ENCODE results near the gene PAK1. TPM values are rescaled to one million over a fixed set of nuclear protein-coding genes. Genes with fewer than 3 reads are reported as not detected.

Gene PAK1
- total RNA-seq, 2 donors from 2014 or later, result 40.8 to 56.8 TPM

GRCh38 chr11:77418971-77419597 lies 54.8 kb downstream of the PAK1 start:
- H3K27me3 Mint-ChIP-seq (ENCODE audit: low read depth), result no peaks in the 10 kb centered on the region
- DNase-seq (no peak), ATAC-seq (replicated peaks in 1 of 2) (no peak)
- no peaks in the 10 kb centered on the region for H3K36me3 Mint-ChIP-seq (ENCODE audit: insufficient read depth in 2 of 2)
- H3K4me1 Mint-ChIP-seq (ENCODE audit: low read depth), result peaks cover 5% of the 10 kb centered on the region
- H3K27ac Mint-ChIP-seq, result no peak overlapping the region
- no peak overlapping the region for H3K4me3 Mint-ChIP-seq
- no peaks in the 10 kb centered on the region for H3K9me3 Mint-ChIP-seq

- Mint-ChIP-seq H3K9me3 (no peaks in the 10 kb centered on the region), H3K36me3 (ENCODE audit: insufficient read depth in 2 of 2) (no peaks in the 10 kb centered on the region), H3K4me1 (ENCODE audit: low read depth) (peaks cover 5% of the 10 kb centered on the region), H3K27ac (peak overlapping the region; percentile 26), H3K27me3 (ENCODE audit: low read depth) (no peaks in the 10 kb centered on the region), H3K4me3 (no peak overlapping the region)
- DNase-seq (no peak), ATAC-seq (replicated peaks in 1 of 2) (no peak)
Measured at GRCh38 chr11:77418155-77418970, 55.5 kb downstream of the PAK1 start.

- H3K27ac Mint-ChIP-seq, result no peak overlapping the region
- no peaks in the 10 kb centered on the region for H3K27me3 Mint-ChIP-seq (ENCODE audit: low read depth)
- H3K4me1 Mint-ChIP-seq (ENCODE audit: low read depth), result peaks cover 19% of the 10 kb centered on the region
- H3K4me3 Mint-ChIP-seq, result no peak overlapping the region
- ATAC-seq (replicated peaks in 1 of 2) (no peak), DNase-seq (no peak)
- no peaks in the 10 kb centered on the region for H3K9me3 Mint-ChIP-seq
- no peaks in the 10 kb centered on the region for H3K36me3 Mint-ChIP-seq (ENCODE audit: insufficient read depth in 2 of 2)
Measured at GRCh38 chr11:77416357-77416756, 57.5 kb downstream of the PAK1 start.

- Mint-ChIP-seq H3K27ac (no peak overlapping the region), H3K9me3 (no peaks in the 10 kb centered on the region)
Measured at GRCh38 chr11:77413850-77414460, 59.9 kb downstream of the PAK1 start.

GRCh38 chr11:77412814-77413213 lies 61.1 kb downstream of the PAK1 start:
- H3K36me3 Mint-ChIP-seq (ENCODE audit: insufficient read depth in 2 of 2), result peaks cover 0 to 4% of the 10 kb centered on the region in 2 donors
- H3K9me3 Mint-ChIP-seq, result no peaks in the 10 kb centered on the region
- no peaks in the 10 kb centered on the region for H3K27me3 Mint-ChIP-seq (ENCODE audit: low read depth)
- DNase-seq, result no peak
- H3K4me1 Mint-ChIP-seq (ENCODE audit: low read depth), result peaks cover 44% of the 10 kb centered on the region
- peak overlapping the region; percentile 75 for H3K27ac Mint-ChIP-seq
- peak overlapping the region; percentile 55 to 58 for H3K4me3 Mint-ChIP-seq
- ATAC-seq (replicated peaks in 1 of 2), result no peak

More at GRCh38 chr11:77413850-77414460, 59.9 kb downstream of the PAK1 start:
- Mint-ChIP-seq H3K27me3 (ENCODE audit: low read depth) (no peaks in the 10 kb centered on the region), H3K4me1 (ENCODE audit: low read depth) (peaks cover 38% of the 10 kb centered on the region), H3K4me3 (no peak overlapping the region), H3K36me3 (ENCODE audit: insufficient read depth in 2 of 2) (no peaks in the 10 kb centered on the region)
- ATAC-seq (replicated peaks in 1 of 2), result no peak
- DNase-seq, result no peak

- Mint-ChIP-seq H3K27ac (peak overlapping the region; percentile 48), H3K36me3 (ENCODE audit: insufficient read depth in 2 of 2) (peaks cover 0 to 4% of the 10 kb centered on the region in 2 donors), H3K27me3 (ENCODE audit: low read depth) (no peaks in the 10 kb centered on the region), H3K4me1 (ENCODE audit: low read depth) (peaks cover 48% of the 10 kb centered on the region), H3K4me3 (peak overlapping the region; percentile 86 to 89), H3K9me3 (no peaks in the 10 kb centered on the region)
- ATAC-seq (replicated peaks in 1 of 2), result peak; percentile 97
- peak; percentile 84 to 87 for DNase-seq
Measured at GRCh38 chr11:77411717-77412441, 62.0 kb downstream of the PAK1 start.

GRCh38 chr11:77411137-77411707 lies 62.7 kb downstream of the PAK1 start:
- H3K4me1 Mint-ChIP-seq (ENCODE audit: low read depth), result peaks cover 48% of the 10 kb centered on the region
- no peaks in the 10 kb centered on the region for H3K27me3 Mint-ChIP-seq (ENCODE audit: low read depth)
- H3K9me3 Mint-ChIP-seq, result no peaks in the 10 kb centered on the region

GRCh38 chr11:77410076-77410827 lies 63.6 kb downstream of the PAK1 start:
- Mint-ChIP-seq H3K36me3 (ENCODE audit: insufficient read depth in 2 of 2) (peaks cover 0 to 4% of the 10 kb centered on the region in 2 donors), H3K4me3 (peak overlapping the region; percentile 86 to 89), H3K27me3 (ENCODE audit: low read depth) (no peaks in the 10 kb centered on the region), H3K27ac (no peak overlapping the region), H3K4me1 (ENCODE audit: low read depth) (peaks cover 48% of the 10 kb centered on the region), H3K9me3 (no peaks in the 10 kb centered on the region)
- ATAC-seq (replicated peaks in 1 of 2), result no peak
- no peak for DNase-seq

More at GRCh38 chr11:77411137-77411707, 62.7 kb downstream of the PAK1 start:
- H3K27ac Mint-ChIP-seq, result peak overlapping the region; percentile 73
- ATAC-seq (replicated peaks in 1 of 2) (peak; percentile 58 to 62), DNase-seq (peak; percentile 25 to 28)
- peaks cover 0 to 4% of the 10 kb centered on the region in 2 donors for H3K36me3 Mint-ChIP-seq (ENCODE audit: insufficient read depth in 2 of 2)
- peak overlapping the region; percentile 86 to 89 for H3K4me3 Mint-ChIP-seq

GRCh38 chr11:77409046-77409445 lies 64.8 kb downstream of the PAK1 start:
- Mint-ChIP-seq H3K9me3 (no peaks in the 10 kb centered on the region), H3K27ac (no peak overlapping the region)

GRCh38 chr11:77407613-77408012 lies 66.3 kb downstream of the PAK1 start:
- ATAC-seq (replicated peaks in 1 of 2) (no peak), DNase-seq (no peak)
- Mint-ChIP-seq H3K4me3 (no peak overlapping the region), H3K9me3 (no peaks in the 10 kb centered on the region), H3K36me3 (ENCODE audit: insufficient read depth in 2 of 2) (peaks cover 0 to 4% of the 10 kb centered on the region in 2 donors), H3K27ac (no peak overlapping the region), H3K4me1 (ENCODE audit: low read depth) (peaks cover 54% of the 10 kb centered on the region), H3K27me3 (ENCODE audit: low read depth) (no peaks in the 10 kb centered on the region)

More at GRCh38 chr11:77409046-77409445, 64.8 kb downstream of the PAK1 start:
- no peak overlapping the region for H3K4me3 Mint-ChIP-seq
- peaks cover 48% of the 10 kb centered on the region for H3K4me1 Mint-ChIP-seq (ENCODE audit: low read depth)
- DNase-seq (no peak), ATAC-seq (replicated peaks in 1 of 2) (no peak)
- H3K36me3 Mint-ChIP-seq (ENCODE audit: insufficient read depth in 2 of 2), result peaks cover 0 to 4% of the 10 kb centered on the region in 2 donors
- H3K27me3 Mint-ChIP-seq (ENCODE audit: low read depth), result no peaks in the 10 kb centered on the region

GRCh38 chr11:77406396-77406795 lies 67.5 kb downstream of the PAK1 start:
- ATAC-seq (replicated peaks in 1 of 2) (no peak), DNase-seq (no peak)
- Mint-ChIP-seq H3K36me3 (ENCODE audit: insufficient read depth in 2 of 2) (peaks cover 0 to 4% of the 10 kb centered on the region in 2 donors), H3K27me3 (ENCODE audit: low read depth) (no peaks in the 10 kb centered on the region), H3K9me3 (no peaks in the 10 kb centered on the region), H3K27ac (no peak overlapping the region), H3K4me1 (ENCODE audit: low read depth) (peaks cover 55% of the 10 kb centered on the region), H3K4me3 (no peak overlapping the region)

- no peak for DNase-seq
- H3K9me3 Mint-ChIP-seq, result no peaks in the 10 kb centered on the region
- ATAC-seq (replicated peaks in 1 of 2), result no peak
- H3K36me3 Mint-ChIP-seq (ENCODE audit: insufficient read depth in 2 of 2), result no peaks in the 10 kb centered on the region
- no peak overlapping the region for H3K4me3 Mint-ChIP-seq
- H3K27me3 Mint-ChIP-seq (ENCODE audit: low read depth), result no peaks in the 10 kb centered on the region
- no peak overlapping the region for H3K27ac Mint-ChIP-seq
- peaks cover 36% of the 10 kb centered on the region for H3K4me1 Mint-ChIP-seq (ENCODE audit: low read depth)
Measured at GRCh38 chr11:77403211-77403610, 70.7 kb downstream of the PAK1 start.
